Hippocampal formation (tissue), 2 donors: ENCODE results near the gene TTC38.

Source experiments
- DNase-seq, 2 donors: peaks; one replicate each; lab custom pipeline; 2025; lab: John Stamatoyannopoulos, UW

Gene TTC38

GRCh38 chr22:46329616-46330015 is 61.8 kb downstream of the TTC38 start:
- DNase-seq = no peak

GRCh38 chr22:46330426-46330825 is 62.6 kb downstream of the TTC38 start:
- no peak for DNase-seq

- no peak for DNase-seq
Observed at GRCh38 chr22:46331496-46331895, 63.7 kb downstream of the TTC38 start.

- DNase-seq = peak; percentile 82 to 85
Observed at GRCh38 chr22:46335201-46336118, 67.7 kb downstream of the TTC38 start, which contains the start of gene TRMU. Gene TRMU, plus strand, starts transcription at chr22:46335714. Its CDS starts 51 bp downstream, at chr22:46335765.

- no peak for DNase-seq
Observed at GRCh38 chr22:46336119-46337078, 68.6 kb downstream of the TTC38 start.

GRCh38 chr22:46337870-46338269 is 70.1 kb downstream of the TTC38 start:
- DNase-seq = no peak

- DNase-seq = no peak
Observed at GRCh38 chr22:46338636-46339035, 70.8 kb downstream of the TTC38 start.

- DNase-seq = no peak
Observed at GRCh38 chr22:46339956-46340355, 72.1 kb downstream of the TTC38 start.

- DNase-seq = no peak
Observed at GRCh38 chr22:46340676-46341075, 72.9 kb downstream of the TTC38 start.
